Measurements from ENCODE around the gene MXRA8.
"Not testable (repeated sequence)": the region's sequence is repeated elsewhere in the genome, so short reads cannot be mapped to it uniquely, and the experiment has no call there.

Gene MXRA8

GRCh38 chr1:1370771-1371300, 12.5 kb upstream of the MXRA8 start:
- no peak for DNase-seq (ENCODE audit: low read depth in 1 of 2, low spot score in 1 of 2)

- DNase-seq (ENCODE audit: low read depth in 1 of 2, low spot score in 1 of 2): not testable (repeated sequence)
Observed at GRCh38 chr1:1370094-1370493, 11.7 kb upstream of the MXRA8 start.

- no peak for DNase-seq (ENCODE audit: low read depth in 1 of 2, low spot score in 1 of 2)
Observed at GRCh38 chr1:1367315-1367714, 9.0 kb upstream of the MXRA8 start.

GRCh38 chr1:1366699-1367066, 8.3 kb upstream of the MXRA8 start:
- no peak for DNase-seq (ENCODE audit: low read depth in 1 of 2, low spot score in 1 of 2)

GRCh38 chr1:1365875-1366698, 7.7 kb upstream of the MXRA8 start:
- DNase-seq (ENCODE audit: low read depth in 1 of 2, low spot score in 1 of 2): no peak

GRCh38 chr1:1364266-1364665, 5.9 kb upstream of the MXRA8 start:
- DNase-seq (ENCODE audit: low read depth in 1 of 2, low spot score in 1 of 2): no peak

- DNase-seq (ENCODE audit: low read depth in 1 of 2, low spot score in 1 of 2): no peak
Observed at GRCh38 chr1:1361982-1362423, 3.6 kb upstream of the MXRA8 start.

GRCh38 chr1:1361233-1361981, 3.1 kb upstream of the MXRA8 start:
- no peak for DNase-seq (ENCODE audit: low read depth in 1 of 2, low spot score in 1 of 2)

- DNase-seq (ENCODE audit: low read depth in 1 of 2, low spot score in 1 of 2): no peak
Observed at GRCh38 chr1:1360506-1361169, 2.3 kb upstream of the MXRA8 start.

GRCh38 chr1:1359664-1360468, 1.5 kb upstream of the MXRA8 start:
- DNase-seq (ENCODE audit: low read depth in 1 of 2, low spot score in 1 of 2): no peak

- no peak for DNase-seq (ENCODE audit: low read depth in 1 of 2, low spot score in 1 of 2)
Observed at GRCh38 chr1:1359308-1359663, 931 bp upstream of the MXRA8 start.

- no peak for DNase-seq (ENCODE audit: low read depth in 1 of 2, low spot score in 1 of 2)
Observed at GRCh38 chr1:1357871-1358432, 403 bp downstream of the MXRA8 start.

GRCh38 chr1:1356796-1357401, 1.5 kb downstream of the MXRA8 start:
- no peak for DNase-seq (ENCODE audit: low read depth in 1 of 2, low spot score in 1 of 2)

GRCh38 chr1:1356166-1356795, 2.1 kb downstream of the MXRA8 start:
- no peak for DNase-seq (ENCODE audit: low read depth in 1 of 2, low spot score in 1 of 2)

GRCh38 chr1:1355416-1355815, 2.9 kb downstream of the MXRA8 start:
- DNase-seq (ENCODE audit: low read depth in 1 of 2, low spot score in 1 of 2): no peak

GRCh38 chr1:1354271-1355247, 3.8 kb downstream of the MXRA8 start:
- DNase-seq (ENCODE audit: low read depth in 1 of 2, low spot score in 1 of 2): no peak

- DNase-seq (ENCODE audit: low read depth in 1 of 2, low spot score in 1 of 2): no peak
Observed at GRCh38 chr1:1353389-1354151, 4.8 kb downstream of the MXRA8 start.

All from activated T-helper 1 cell treated with anti-CD3 and anti-CD28 coated beads, Interleukin-2, amount 50 U/mL, for 16 hours (primary cell).